VCaP (cell line): Measurements from ENCODE around the gene OR2F1.

Experiments used
- H3K27ac ChIP-seq: fragments of 450-650 bp; 2 replicates; pipeline ENCODE4 v1.5.1; 2017
- CTCF ChIP-seq: fragments of 450-650 bp; conservative IDR thresholded peaks from 2 replicates; pipeline ENCODE4 v1.5.1; 2017; ENCODE audit warnings: mild to moderate bottlenecking, moderate library complexity

Gene OR2F1

GRCh38 chr7:143954544-143954943 lies at the start of gene OR2F1:
Gene OR2F1, plus strand, starts transcription at chr7:143954844. Its CDS starts 5,127 bp downstream, at chr7:143959971.
- no peak for TF ChIP-seq CTCF
- H3K27ac ChIP-seq, result no peak within 1 kb of the TSS

- no peak for TF ChIP-seq CTCF
- H3K27ac ChIP-seq, result no peak overlapping the region
Observed at GRCh38 chr7:143905509-143905908, 49.1 kb upstream of the OR2F1 start.

- TF ChIP-seq CTCF, result no peak
- H3K27ac ChIP-seq, result no peak overlapping the region
Observed at GRCh38 chr7:143906151-143906550, 48.5 kb upstream of the OR2F1 start.

- TF ChIP-seq CTCF, result no peak
- H3K27ac ChIP-seq, result no peak overlapping the region
Observed at GRCh38 chr7:143906895-143907294, 47.7 kb upstream of the OR2F1 start.

- TF ChIP-seq CTCF, result no peak
Observed at GRCh38 chr7:143908120-143908519, 46.5 kb upstream of the OR2F1 start.

GRCh38 chr7:143909863-143910262 lies 44.8 kb upstream of the OR2F1 start:
- TF ChIP-seq CTCF, result no peak
- H3K27ac ChIP-seq, result no peak overlapping the region

More at GRCh38 chr7:143908120-143908519, 46.5 kb upstream of the OR2F1 start:
- no peak overlapping the region for H3K27ac ChIP-seq

GRCh38 chr7:143910473-143911248 lies 44.0 kb upstream of the OR2F1 start:
- no peak overlapping the region for H3K27ac ChIP-seq

More at GRCh38 chr7:143910473-143911248, 44.0 kb upstream of the OR2F1 start:
- no peak for TF ChIP-seq CTCF
